ENCODE measurements around the gene EZR. TPM values are rescaled to one million over a fixed set of nuclear protein-coding genes. Genes with fewer than 3 reads are reported as not detected.

The EZR gene
- polyA plus RNA-seq, 3 donors from 2014 or later: 129 to 153 (median 139) TPM

- H3K27ac Mint-ChIP-seq: no peak overlapping the region
- no peaks in the 10 kb centered on the region for H3K9me3 Mint-ChIP-seq
- no peak for DNase-seq
- H3K36me3 Mint-ChIP-seq: peaks cover 3 to 35% (median 10%) of the 10 kb centered on the region in 3 donors
- H3K4me1 Mint-ChIP-seq: peaks cover 0 to 2% of the 10 kb centered on the region in 2 donors
- H3K27me3 Mint-ChIP-seq (ENCODE audit: low read depth in 3 of 3): peaks cover 0 to 5% (median 0%) of the 10 kb centered on the region in 3 donors
- no peak overlapping the region for H3K4me3 Mint-ChIP-seq
Measured at GRCh38 chr6:158751224-158751623, 67.9 kb downstream of the EZR start.

GRCh38 chr6:158744986-158745430 is 74.2 kb downstream of the EZR start:
- H3K9me3 Mint-ChIP-seq: no peaks in the 10 kb centered on the region
- peaks cover 26 to 50% (median 41%) of the 10 kb centered on the region in 3 donors for H3K36me3 Mint-ChIP-seq
- no peak for DNase-seq
- no peak overlapping the region for H3K4me3 Mint-ChIP-seq
- no peaks in the 10 kb centered on the region for H3K4me1 Mint-ChIP-seq
- H3K27me3 Mint-ChIP-seq (ENCODE audit: low read depth in 3 of 3): peaks cover 0 to 3% (median under 1%) of the 10 kb centered on the region in 3 donors
- H3K27ac Mint-ChIP-seq: peak overlapping the region in 2 of 6 donors; percentile 16 to 57

- Mint-ChIP-seq H3K27ac (peak overlapping the region in 2 of 6 donors; percentile 40 to 57), H3K4me1 (peaks cover 3 to 6% of the 10 kb centered on the region in 2 donors), H3K36me3 (peaks cover 40 to 57% (median 50%) of the 10 kb centered on the region in 3 donors), H3K4me3 (no peak overlapping the region), H3K27me3 (ENCODE audit: low read depth in 3 of 3) (peaks cover 0 to 3% (median 0%) of the 10 kb centered on the region in 3 donors), H3K9me3 (peaks cover 0 to 4% (median 1%) of the 10 kb centered on the region in 6 donors)
- DNase-seq: no peak
Measured at GRCh38 chr6:158743033-158743651, 76.0 kb downstream of the EZR start.

- Mint-ChIP-seq H3K27me3 (ENCODE audit: low read depth in 3 of 3) (peaks cover 0 to 3% (median 0%) of the 10 kb centered on the region in 3 donors), H3K4me3 (no peak overlapping the region), H3K27ac (peak overlapping the region in 2 of 6 donors; percentile 48 to 66)
Measured at GRCh38 chr6:158739673-158740072, 79.5 kb downstream of the EZR start.

GRCh38 chr6:158737710-158738615 is 81.2 kb downstream of the EZR start:
- DNase-seq: no peak
- peak overlapping the region in 5 of 6 donors; percentile 9 to 70 (median 28) for H3K27ac Mint-ChIP-seq
- H3K9me3 Mint-ChIP-seq: peaks cover 0 to 9% (median 5%) of the 10 kb centered on the region in 6 donors
- H3K27me3 Mint-ChIP-seq (ENCODE audit: low read depth in 3 of 3): peaks cover 0 to 3% (median 0%) of the 10 kb centered on the region in 3 donors
- H3K4me1 Mint-ChIP-seq: peaks cover 19 to 23% of the 10 kb centered on the region in 2 donors
- peaks cover 39 to 53% (median 50%) of the 10 kb centered on the region in 3 donors for H3K36me3 Mint-ChIP-seq
- no peak overlapping the region for H3K4me3 Mint-ChIP-seq

More at GRCh38 chr6:158739673-158740072, 79.5 kb downstream of the EZR start:
- no peak for DNase-seq
- Mint-ChIP-seq H3K36me3 (peaks cover 39 to 55% (median 42%) of the 10 kb centered on the region in 3 donors), H3K9me3 (peaks cover 0 to 5% (median 1%) of the 10 kb centered on the region in 6 donors), H3K4me1 (peaks cover 19 to 21% of the 10 kb centered on the region in 2 donors)

- DNase-seq: no peak
- Mint-ChIP-seq H3K9me3 (peaks cover 0 to 9% (median 5%) of the 10 kb centered on the region in 6 donors), H3K4me3 (no peak overlapping the region), H3K4me1 (peaks cover 19 to 23% of the 10 kb centered on the region in 2 donors), H3K36me3 (peaks cover 42 to 56% (median 56%) of the 10 kb centered on the region in 3 donors), H3K27me3 (ENCODE audit: low read depth in 3 of 3) (peaks cover 0 to 2% (median 0%) of the 10 kb centered on the region in 3 donors), H3K27ac (peak overlapping the region in 1 of 6 donors; percentile 40)
Measured at GRCh38 chr6:158737082-158737709, 82.0 kb downstream of the EZR start.

GRCh38 chr6:158735009-158735408 is 84.2 kb downstream of the EZR start:
- H3K27ac Mint-ChIP-seq: peak overlapping the region in 3 of 6 donors; percentile 34 to 57 (median 45)
- no peak for DNase-seq
- H3K4me1 Mint-ChIP-seq: peaks cover 23% of the 10 kb centered on the region in 2 donors
- no peak overlapping the region for H3K4me3 Mint-ChIP-seq
- H3K36me3 Mint-ChIP-seq: peaks cover 39 to 66% (median 47%) of the 10 kb centered on the region in 3 donors
- no peaks in the 10 kb centered on the region for H3K27me3 Mint-ChIP-seq (ENCODE audit: low read depth in 3 of 3)
- peaks cover 0 to 9% (median 5%) of the 10 kb centered on the region in 6 donors for H3K9me3 Mint-ChIP-seq

GRCh38 chr6:158730541-158730907 is 88.6 kb downstream of the EZR start:
- peaks cover 10 to 15% of the 10 kb centered on the region in 2 donors for H3K4me1 Mint-ChIP-seq
- H3K27ac Mint-ChIP-seq: no peak overlapping the region
- H3K9me3 Mint-ChIP-seq: peaks cover 0 to 6% (median 2%) of the 10 kb centered on the region in 6 donors
- H3K36me3 Mint-ChIP-seq: peaks cover 40 to 68% (median 43%) of the 10 kb centered on the region in 3 donors
- no peaks in the 10 kb centered on the region for H3K27me3 Mint-ChIP-seq (ENCODE audit: low read depth in 3 of 3)
- no peak for DNase-seq
- no peak overlapping the region for H3K4me3 Mint-ChIP-seq

GRCh38 chr6:158729906-158730540 is 89.1 kb downstream of the EZR start:
- no peaks in the 10 kb centered on the region for H3K27me3 Mint-ChIP-seq (ENCODE audit: low read depth in 3 of 3)
- H3K27ac Mint-ChIP-seq: no peak overlapping the region
- no peak overlapping the region for H3K4me3 Mint-ChIP-seq

GRCh38 chr6:158725704-158726103 is 93.5 kb downstream of the EZR start:
- H3K36me3 Mint-ChIP-seq: peaks cover 36 to 55% (median 46%) of the 10 kb centered on the region in 3 donors
- peaks cover 30 to 39% of the 10 kb centered on the region in 2 donors for H3K4me1 Mint-ChIP-seq
- no peak overlapping the region for H3K27ac Mint-ChIP-seq
- DNase-seq: no peak
- no peak overlapping the region for H3K4me3 Mint-ChIP-seq
- H3K27me3 Mint-ChIP-seq (ENCODE audit: low read depth in 3 of 3): peaks cover 0 to 3% (median under 1%) of the 10 kb centered on the region in 3 donors
- no peaks in the 10 kb centered on the region for H3K9me3 Mint-ChIP-seq

More at GRCh38 chr6:158729906-158730540, 89.1 kb downstream of the EZR start:
- Mint-ChIP-seq H3K4me1 (peaks cover 7 to 11% of the 10 kb centered on the region in 2 donors), H3K9me3 (peaks cover 0 to 6% (median 2%) of the 10 kb centered on the region in 6 donors), H3K36me3 (peaks cover 40 to 69% (median 45%) of the 10 kb centered on the region in 3 donors)
- DNase-seq: no peak

GRCh38 chr6:158722176-158722729 is 96.9 kb downstream of the EZR start:
- Mint-ChIP-seq H3K9me3 (no peaks in the 10 kb centered on the region), H3K27me3 (ENCODE audit: low read depth in 3 of 3) (peaks cover 11 to 19% (median 15%) of the 10 kb centered on the region in 3 donors), H3K4me1 (peaks cover 60 to 67% of the 10 kb centered on the region in 2 donors), H3K4me3 (peak overlapping the region in 3 of 5 donors; percentile 17 to 41 (median 40)), H3K27ac (peak overlapping the region in 5 of 6 donors; percentile 67 to 100 (median 73)), H3K36me3 (peaks cover 27 to 32% (median 30%) of the 10 kb centered on the region in 3 donors)
- no peak for DNase-seq

- no peaks in the 10 kb centered on the region for H3K9me3 Mint-ChIP-seq
- DNase-seq: no peak
Measured at GRCh38 chr6:158718461-158719046, 100.6 kb downstream of the EZR start.

More at GRCh38 chr6:158718461-158719046, 100.6 kb downstream of the EZR start:
- H3K27me3 Mint-ChIP-seq (ENCODE audit: low read depth in 3 of 3): peaks cover 12 to 26% (median 18%) of the 10 kb centered on the region in 3 donors
- H3K27ac Mint-ChIP-seq: peak overlapping the region; percentile 96 to 100 (median 99)
- peaks cover 81 to 95% of the 10 kb centered on the region in 2 donors for H3K4me1 Mint-ChIP-seq
- peak overlapping the region; percentile 79 to 87 (median 84) for H3K4me3 Mint-ChIP-seq
- H3K36me3 Mint-ChIP-seq: peaks cover 23 to 29% (median 24%) of the 10 kb centered on the region in 3 donors
